Lower lobe of right lung (tissue), 2 donors: Measurements from ENCODE around the gene NUDT14. TPM values are rescaled to one million over a fixed set of nuclear protein-coding genes. Genes with fewer than 3 reads are reported as not detected.

Experiments used
- ATAC-seq, 2 donors: fragments of 200-7000 bp; cut with Tn5 transposase; one replicate each; pipeline ENCODE4 v1.9.1; 2020 to 2022; ENCODE audit warnings: mild to moderate bottlenecking in 2 of 2, moderate library complexity in 2 of 2
- DNase-seq: peaks from one replicate; pipeline ENCODE4 v3.0.0-alpha.2; 2020
- H3K27ac ChIP-seq: fragments of 200-600 bp; one replicate; pipeline ENCODE4 v1.8.0; 2022
- H3K27me3 ChIP-seq: fragments of 200-600 bp; one replicate; pipeline ENCODE4 v1.8.0; 2022; ENCODE audit warnings: low read depth
- H3K36me3 ChIP-seq: fragments of 200-600 bp; one replicate; pipeline ENCODE4 v1.8.0; 2022; ENCODE audit warnings: mild to moderate bottlenecking
- H3K4me1 ChIP-seq: fragments of 200-600 bp; one replicate; pipeline ENCODE4 v1.8.0; 2022
- H3K4me3 ChIP-seq: fragments of 200-600 bp; one replicate; pipeline ENCODE4 v1.8.0; 2022; ENCODE audit warnings: mild to moderate bottlenecking
- H3K9me3 ChIP-seq: fragments of 200-600 bp; one replicate; pipeline ENCODE4 v1.8.0; 2022
- CTCF ChIP-seq: fragments of 200-600 bp; IDR thresholded peaks from one replicate; pipeline ENCODE4 v1.8.0; 2022; ENCODE audit warnings: antibody characterized with exemption, mild to moderate bottlenecking
- intact Hi-C: fragments of 100-400 bp; cut with DNase I; formaldehyde crosslinking; loops from one replicate; pipeline ENCODE4 v1.11.0; 2022
- total RNA-seq: library from RNA; stranded (reverse); fragmentation: NEBNext Ultra II Directional; extraction: Animal tissue kit (Norgen Biotek cat#: 25700); gene quantifications from one replicate; pipeline ENCODE4 v1.2.1, GENCODE V29; 2021
- donor health status: DM: no; HTN: yes; CAD: no; lungs with severe emphysema.

Gene NUDT14
- total RNA-seq, 1 donor from 2014 or later = 54.5 TPM

- ATAC-seq (no peak), DNase-seq (no peak)
- intact Hi-C loops = no loop called here
- no peak overlapping the region for H3K4me3 ChIP-seq
- peaks cover 83% of the 10 kb centered on the region for H3K4me1 ChIP-seq
- no peaks in the 10 kb centered on the region for H3K9me3 ChIP-seq
- H3K27me3 ChIP-seq = peaks cover 46% of the 10 kb centered on the region
- H3K27ac ChIP-seq = peak overlapping the region; percentile 46
- no peak for TF ChIP-seq CTCF
- H3K36me3 ChIP-seq = no peaks in the 10 kb centered on the region
These were observed 20.2 kb upstream of the NUDT14 start for GRCh38 chr14:105201156-105201924.

GRCh38 chr14:105200641-105201040 lies 19.5 kb upstream of the NUDT14 start:
- no peak for TF ChIP-seq CTCF
- DNase-seq (no peak), ATAC-seq (no peak)
- Histone ChIP-seq H3K27ac (no peak overlapping the region), H3K4me1 (peaks cover 85% of the 10 kb centered on the region), H3K4me3 (no peak overlapping the region), H3K9me3 (no peaks in the 10 kb centered on the region), H3K36me3 (no peaks in the 10 kb centered on the region), H3K27me3 (peaks cover 53% of the 10 kb centered on the region)
- intact Hi-C loops = no loop called here

- H3K4me1 ChIP-seq = peaks cover 84% of the 10 kb centered on the region
- no peak for ATAC-seq
- intact Hi-C loops = no loop called here
- no peak overlapping the region for H3K4me3 ChIP-seq
- DNase-seq = no peak
- no peaks in the 10 kb centered on the region for H3K36me3 ChIP-seq
- no peak overlapping the region for H3K27ac ChIP-seq
- TF ChIP-seq CTCF = no peak
- H3K27me3 ChIP-seq = peaks cover 59% of the 10 kb centered on the region
- H3K9me3 ChIP-seq = no peaks in the 10 kb centered on the region
These were observed 19.0 kb upstream of the NUDT14 start for GRCh38 chr14:105200074-105200473.

GRCh38 chr14:105199093-105199492 lies 18.0 kb upstream of the NUDT14 start:
- peak overlapping the region; percentile 80 for H3K27ac ChIP-seq
- H3K27me3 ChIP-seq = peaks cover 69% of the 10 kb centered on the region
- no peaks in the 10 kb centered on the region for H3K9me3 ChIP-seq
- no peak for DNase-seq
- peak overlapping the region; percentile 6 for H3K4me3 ChIP-seq
- TF ChIP-seq CTCF = no peak
- ATAC-seq = no peak
- H3K36me3 ChIP-seq = no peaks in the 10 kb centered on the region
- intact Hi-C loops = no loop called here
- H3K4me1 ChIP-seq = peaks cover 83% of the 10 kb centered on the region

- peak overlapping the region; percentile 80 for H3K27ac ChIP-seq
- peak overlapping the region; percentile 6 for H3K4me3 ChIP-seq
- no peak for ATAC-seq
- no peaks in the 10 kb centered on the region for H3K9me3 ChIP-seq
- TF ChIP-seq CTCF = no peak
- intact Hi-C loops = no loop called here
- no peak for DNase-seq
- H3K36me3 ChIP-seq = no peaks in the 10 kb centered on the region
- H3K27me3 ChIP-seq = peaks cover 72% of the 10 kb centered on the region
- H3K4me1 ChIP-seq = peaks cover 83% of the 10 kb centered on the region
These were observed 17.5 kb upstream of the NUDT14 start for GRCh38 chr14:105198588-105198987.
